Measurements from ENCODE around the gene ZNF324. TPM values are rescaled to one million over a fixed set of nuclear protein-coding genes. Genes with fewer than 3 reads are reported as not detected.

ZNF324 gene
- total and polyA plus RNA-seq, 2 of the 13 experiments (the other 11 are each of a cell fraction or from before 2014, with no cell fraction given) = 1.1 to 4.7 TPM

DNA sequence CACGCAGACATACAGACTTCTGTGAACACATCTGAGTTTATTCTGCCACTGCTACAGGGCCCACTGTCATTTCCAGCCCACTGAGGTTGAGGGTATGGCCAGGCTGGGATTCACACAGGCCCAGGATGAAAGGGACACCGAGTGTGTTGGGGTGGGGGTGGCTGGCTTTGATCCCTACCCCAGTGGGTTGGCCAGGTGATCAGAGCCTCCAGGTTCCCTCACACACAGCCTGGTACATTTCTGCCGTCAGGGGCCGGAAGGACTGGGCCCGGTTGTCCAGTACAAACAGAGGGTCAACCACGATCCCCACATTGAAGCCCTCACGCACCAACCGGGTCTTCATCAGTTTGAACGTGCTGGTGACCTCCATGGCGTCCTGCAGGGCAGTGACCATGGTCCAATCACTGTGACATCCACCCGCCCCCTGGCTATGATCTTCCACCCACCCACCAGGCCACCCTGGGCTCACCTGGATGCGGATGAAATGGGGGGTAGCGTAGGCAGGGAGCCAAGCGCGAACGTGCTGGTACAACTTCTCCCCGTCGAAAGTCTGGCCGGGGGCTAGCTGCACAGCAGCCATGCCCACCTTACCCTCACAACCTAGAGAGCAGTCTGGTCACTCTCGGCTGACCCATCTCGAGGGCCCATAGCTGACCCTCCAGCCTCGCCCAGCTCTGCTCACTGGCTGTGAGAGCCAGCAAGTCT is 31.6 kb downstream of the ZNF324 start (continued):
- TF ChIP-seq DMTF1 (CRISPR knock-in tag; IDR thresholded peaks at IDR 0.05) = no peak
- TF ChIP-seq TFAP4 (IDR thresholded peaks at IDR 0.05; ENCODE audit: borderline replicate concordance, low read depth) = no peak
- TF ChIP-seq SRSF1 (optimal IDR thresholded peaks at IDR 0.05; ENCODE audit: low read depth, low read length) = no peak
- TF ChIP-seq ZBTB38 (CRISPR knock-in tag; IDR thresholded peaks at IDR 0.05) = peak; percentile 75; the same call in 1 of the 2 replicates
- TF ChIP-seq ISL2 (CRISPR knock-in tag; IDR thresholded peaks at IDR 0.05) = no peak
- TF ChIP-seq, protein P1, sequence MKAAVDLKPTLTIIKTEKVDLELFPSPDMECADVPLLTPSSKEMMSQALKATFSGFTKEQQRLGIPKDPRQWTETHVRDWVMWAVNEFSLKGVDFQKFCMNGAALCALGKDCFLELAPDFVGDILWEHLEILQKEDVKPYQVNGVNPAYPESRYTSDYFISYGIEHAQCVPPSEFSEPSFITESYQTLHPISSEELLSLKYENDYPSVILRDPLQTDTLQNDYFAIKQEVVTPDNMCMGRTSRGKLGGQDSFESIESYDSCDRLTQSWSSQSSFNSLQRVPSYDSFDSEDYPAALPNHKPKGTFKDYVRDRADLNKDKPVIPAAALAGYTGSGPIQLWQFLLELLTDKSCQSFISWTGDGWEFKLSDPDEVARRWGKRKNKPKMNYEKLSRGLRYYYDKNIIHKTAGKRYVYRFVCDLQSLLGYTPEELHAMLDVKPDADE (CRISPR knock-in tag; IDR thresholded peaks at IDR 0.05) = no peak
- TF ChIP-seq ZNF33B (CRISPR knock-in tag; IDR thresholded peaks at IDR 0.05) = no peak
- TF ChIP-seq POLR2AphosphoS2 (IDR thresholded peaks at IDR 0.05; ENCODE audit: low read depth, low read length) = no peak
- TF ChIP-seq PAWR (CRISPR knock-in tag; IDR thresholded peaks at IDR 0.05; ENCODE audit: borderline replicate concordance) = no peak
- TF ChIP-seq NFIB (CRISPR knock-in tag; IDR thresholded peaks at IDR 0.05; ENCODE audit: borderline replicate concordance) = no peak
- no peak for TF ChIP-seq ZBTB8A (CRISPR knock-in tag; IDR thresholded peaks at IDR 0.05; ENCODE audit: borderline replicate concordance, low read depth)
- TF ChIP-seq ZNF558 (CRISPR knock-in tag; IDR thresholded peaks at IDR 0.05; ENCODE audit: borderline replicate concordance) = no peak
- TF ChIP-seq ZNF274 (CRISPR knock-in tag; IDR thresholded peaks at IDR 0.05) = 0 out of 2 replicates have a peak, but pooled peaks have one; percentile 11
- 0 out of 2 replicates have a peak, but pooled peaks have one; percentile 6 for TF ChIP-seq BATF2 (CRISPR knock-in tag; IDR thresholded peaks at IDR 0.05)
- TF ChIP-seq ZBTB44 (CRISPR knock-in tag; IDR thresholded peaks at IDR 0.05) = no peak
- no peak for TF ChIP-seq HOXA3 (CRISPR knock-in tag; IDR thresholded peaks at IDR 0.05)
- TF ChIP-seq, protein P2, sequence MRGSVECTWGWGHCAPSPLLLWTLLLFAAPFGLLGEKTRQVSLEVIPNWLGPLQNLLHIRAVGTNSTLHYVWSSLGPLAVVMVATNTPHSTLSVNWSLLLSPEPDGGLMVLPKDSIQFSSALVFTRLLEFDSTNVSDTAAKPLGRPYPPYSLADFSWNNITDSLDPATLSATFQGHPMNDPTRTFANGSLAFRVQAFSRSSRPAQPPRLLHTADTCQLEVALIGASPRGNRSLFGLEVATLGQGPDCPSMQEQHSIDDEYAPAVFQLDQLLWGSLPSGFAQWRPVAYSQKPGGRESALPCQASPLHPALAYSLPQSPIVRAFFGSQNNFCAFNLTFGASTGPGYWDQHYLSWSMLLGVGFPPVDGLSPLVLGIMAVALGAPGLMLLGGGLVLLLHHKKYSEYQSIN (CRISPR knock-in tag; IDR thresholded peaks at IDR 0.05; ENCODE audit: borderline replicate concordance) = no peak
- TF ChIP-seq MAFF (IDR thresholded peaks at IDR 0.05; ENCODE audit: low read depth, low read length) = no peak
- TF ChIP-seq SP5 (CRISPR knock-in tag; IDR thresholded peaks at IDR 0.05; ENCODE audit: borderline replicate concordance, low read depth) = no peak
- no peak for TF ChIP-seq ZNF792 (CRISPR knock-in tag; IDR thresholded peaks at IDR 0.05)
- TF ChIP-seq HDAC1 (CRISPR knock-in tag; IDR thresholded peaks at IDR 0.05) = peak; percentile 23; the same call in 1 of the 2 replicates
- TF ChIP-seq NFIC (IDR thresholded peaks at IDR 0.05; ENCODE audit: low read length) = no peak
- TF ChIP-seq ELF3 (CRISPR knock-in tag; IDR thresholded peaks at IDR 0.05) = no peak
- TF ChIP-seq BRCA1 (CRISPR knock-in tag; IDR thresholded peaks at IDR 0.05) = no peak
